ENCODE results near the gene SGCD. TPM values are rescaled to one million over a fixed set of nuclear protein-coding genes. Genes with fewer than 3 reads are reported as not detected.

Gene SGCD
- total and polyA plus RNA-seq, 9 of the 15 experiments (the other 6 are each of a cell fraction or from before 2014, with no cell fraction given), result not detected

- no peaks in the 10 kb centered on the region for H3K4me1 ChIP-seq (replicated peaks in 1 of 2; ENCODE audit: control insufficient read depth in 2 of 2, insufficient read depth in 2 of 2, low read length in 2 of 2)
- DNase-seq (ENCODE audit: extremely low read depth in 1 of 4, low spot score in 3 of 4) (no peak), ATAC-seq (no peak), FAIRE-seq (no peak)
- in situ Hi-C loops (cut with MboI), result no loop called here
- no peak overlapping the region for H3K27ac ChIP-seq (ENCODE audit: extremely low read depth, low read depth, low read length)
- WGBS (ENCODE audit: insufficient coverage, low coverage, missing lambda C conversion rate), result 0% methylated on average over 3 of the region's 3 CpGs
- intact Hi-C loops (cut with micrococcal nuclease), result no loop called here
- no peaks in the 10 kb centered on the region for H3K79me2 ChIP-seq (ENCODE audit: control insufficient read depth, insufficient read depth, low read length)
- no peaks in the 10 kb centered on the region for H3K36me3 ChIP-seq (ENCODE audit: control insufficient read depth, insufficient read depth, low read length)
- H2AFZ ChIP-seq (ENCODE audit: low read depth, low read length), result no peak overlapping the region
- H3K4me3 ChIP-seq, result no peak overlapping the region
- TF ChIP-seq ARNT (IDR thresholded peaks at IDR 0.05) (no peak), MTA1 (IDR thresholded peaks at IDR 0.05; ENCODE audit: borderline replicate concordance) (no peak), TFAM (CRISPR knock-in tag; conservative IDR thresholded peaks at IDR 0.05) (no peak), PCBP1 (IDR thresholded peaks at IDR 0.05; ENCODE audit: low read depth, low read length, poor library complexity, severe bottlenecking) (no peak), ZNF778 (CRISPR knock-in tag; IDR thresholded peaks at IDR 0.05) (no peak), ZNF707 (CRISPR knock-in tag; conservative IDR thresholded peaks at IDR 0.05) (no peak)
- BruUV-seq (replicated peaks), result no TSS peak
- H3K9me3 ChIP-seq (replicated peaks; ENCODE audit: control insufficient read depth, insufficient read depth, low read depth, low read length), result no peaks in the 10 kb centered on the region; the same call in 1 of the 2 replicates
- ChIA-PET CTCF (ENCODE audit: low intra/inter-chr PET ratio) (no interaction called here), POLR2A (no interaction called here)
- H3K4me2 ChIP-seq (ENCODE audit: insufficient read depth, low read length), result no peak overlapping the region
- no peaks in the 10 kb centered on the region for H3K9me1 ChIP-seq (ENCODE audit: control insufficient read depth, insufficient read depth, low read length)
- no peak overlapping the region for H3K9ac ChIP-seq (ENCODE audit: insufficient read depth in 1 of 2, low read depth in 2 of 2, low read length in 2 of 2)
- no peaks in the 10 kb centered on the region for H3K27me3 ChIP-seq (ENCODE audit: control insufficient read depth in 2 of 2, insufficient read depth in 2 of 2, low read length in 2 of 2)
- no peaks in the 10 kb centered on the region for H4K20me1 ChIP-seq (replicated peaks; ENCODE audit: control insufficient read depth, insufficient read depth, low read length)
Measured at GRCh38 chr5:156735477-156735876, 408.5 kb downstream of the SGCD start.

GRCh38 chr5:156741516-156741915 is 414.6 kb downstream of the SGCD start:
- H3K4me2 ChIP-seq (ENCODE audit: insufficient read depth, low read length), result no peak overlapping the region
- ChIA-PET CTCF (ENCODE audit: low intra/inter-chr PET ratio) (no interaction called here), POLR2A (no interaction called here)
- H3K9ac ChIP-seq (ENCODE audit: insufficient read depth in 1 of 2, low read depth in 2 of 2, low read length in 2 of 2), result no peak overlapping the region
- no peaks in the 10 kb centered on the region for H3K36me3 ChIP-seq (ENCODE audit: control insufficient read depth, insufficient read depth, low read length)
- WGBS (ENCODE audit: insufficient coverage, low coverage, missing lambda C conversion rate), result 0% methylated on average over 5 of the region's 5 CpGs
- no peaks in the 10 kb centered on the region for H3K79me2 ChIP-seq (ENCODE audit: control insufficient read depth, insufficient read depth, low read length)
- H3K9me1 ChIP-seq (ENCODE audit: control insufficient read depth, insufficient read depth, low read length), result no peaks in the 10 kb centered on the region
- DNase-seq (ENCODE audit: extremely low read depth in 1 of 4, low spot score in 3 of 4), result no peak
- in situ Hi-C loops (cut with MboI) (no loop called here), intact Hi-C loops (cut with micrococcal nuclease) (no loop called here)
- FAIRE-seq, result no peak
- no peaks in the 10 kb centered on the region for H3K9me3 ChIP-seq (replicated peaks; ENCODE audit: control insufficient read depth, insufficient read depth, low read depth, low read length)
- H4K20me1 ChIP-seq (replicated peaks; ENCODE audit: control insufficient read depth, insufficient read depth, low read length), result no peaks in the 10 kb centered on the region
- no peak overlapping the region for H2AFZ ChIP-seq (ENCODE audit: low read depth, low read length)
- H3K4me1 ChIP-seq (replicated peaks in 1 of 2; ENCODE audit: control insufficient read depth in 2 of 2, insufficient read depth in 2 of 2, low read length in 2 of 2), result no peaks in the 10 kb centered on the region
- TF ChIP-seq ZNF253 (CRISPR knock-in tag; conservative IDR thresholded peaks at IDR 0.05), result no peak
- TF ChIP-seq DPF2 (IDR thresholded peaks at IDR 0.05), result no peak
- no peak for TF ChIP-seq ADNP (tag; IDR thresholded peaks at IDR 0.05)
- no peak for TF ChIP-seq RBM14 (IDR thresholded peaks at IDR 0.05; ENCODE audit: borderline replicate concordance, insufficient read depth, low read depth, low read length)
- no peak for TF ChIP-seq TBP (optimal IDR thresholded peaks at IDR 0.05; ENCODE audit: low read depth, low read length)
- no peak for TF ChIP-seq ETS2 (tag; IDR thresholded peaks at IDR 0.05; ENCODE audit: borderline replicate concordance, poor library complexity, severe bottlenecking)
- TF ChIP-seq MBD2 (IDR thresholded peaks at IDR 0.05; ENCODE audit: borderline replicate concordance, low read depth), result no peak
- H3K27me3 ChIP-seq (ENCODE audit: control insufficient read depth in 2 of 2, insufficient read depth in 2 of 2, low read length in 2 of 2), result no peaks in the 10 kb centered on the region
- BruUV-seq (replicated peaks), result no TSS peak
- H3K27ac ChIP-seq (ENCODE audit: extremely low read depth, low read depth, low read length), result no peak overlapping the region
- ATAC-seq, result no peak
- no peak overlapping the region for H3K4me3 ChIP-seq
